HS-5 (cell line): Measurements from ENCODE around the gene BIVM.
A peak's percentile ranks its signal among the peaks of the same experiment; 100 is the strongest.
"Not testable (repeated sequence)": the region's sequence is repeated elsewhere in the genome, so short reads cannot be mapped to it uniquely, and the experiment has no call there.

Source experiments
- DNase-seq: peaks from one replicate; pipeline ENCODE4 v3.0.0-alpha.2; 2012; ENCODE audit warnings: low read depth

Gene BIVM

GRCh38 chr13:102798581-102799425 is at the start of gene BIVM, which contains the start of gene POGLUT2:
TSS of gene BIVM (plus strand) at chr13:102799119. CDS start at chr13:102807268, 8,149 bp downstream.
TSS of gene POGLUT2 (minus strand) at chr13:102798976. CDS start at chr13:102798670, 306 bp downstream.
- peak; percentile 58 for DNase-seq

- DNase-seq, result no peak
These were observed 47.0 kb upstream of the BIVM start for GRCh38 chr13:102751886-102752285.

- no peak for DNase-seq
These were observed 41.9 kb upstream of the BIVM start for GRCh38 chr13:102757006-102757405.

GRCh38 chr13:102758842-102759241 is 40.1 kb upstream of the BIVM start:
- no peak for DNase-seq

GRCh38 chr13:102761071-102761470 is 37.8 kb upstream of the BIVM start:
- no peak for DNase-seq

GRCh38 chr13:102763741-102764140 is 35.2 kb upstream of the BIVM start:
- no peak for DNase-seq

GRCh38 chr13:102768909-102769308 is 30.0 kb upstream of the BIVM start:
- no peak for DNase-seq

GRCh38 chr13:102769679-102770078 is 29.2 kb upstream of the BIVM start:
- no peak for DNase-seq

- DNase-seq, result no peak
These were observed 28.5 kb upstream of the BIVM start for GRCh38 chr13:102770435-102770834.

GRCh38 chr13:102771298-102772041 is 27.4 kb upstream of the BIVM start:
- DNase-seq, result no peak

GRCh38 chr13:102772042-102772425 is 26.9 kb upstream of the BIVM start:
- DNase-seq, result no peak

GRCh38 chr13:102773441-102774213 is 25.3 kb upstream of the BIVM start, which contains the start of gene TEX30:
TSS of gene TEX30 (minus strand) at chr13:102773786. CDS start at chr13:102770026, 3,760 bp downstream.
- DNase-seq, result peak; percentile 9

GRCh38 chr13:102774214-102774568 is 24.7 kb upstream of the BIVM start:
- DNase-seq, result no peak

GRCh38 chr13:102774591-102775520 is 24.1 kb upstream of the BIVM start:
- DNase-seq, result no peak

- DNase-seq, result no peak
These were observed 22.6 kb upstream of the BIVM start for GRCh38 chr13:102776271-102776670.

- no peak for DNase-seq
These were observed 21.2 kb upstream of the BIVM start for GRCh38 chr13:102777736-102778135.

- DNase-seq, result no peak
These were observed 19.3 kb upstream of the BIVM start for GRCh38 chr13:102779436-102780159.

GRCh38 chr13:102780656-102781055 is 18.3 kb upstream of the BIVM start:
- DNase-seq, result not testable (repeated sequence)

GRCh38 chr13:102781591-102781990 is 17.3 kb upstream of the BIVM start:
- DNase-seq, result no peak

- no peak for DNase-seq
These were observed 14.4 kb upstream of the BIVM start for GRCh38 chr13:102784483-102784882.

GRCh38 chr13:102788683-102789082 is 10.2 kb upstream of the BIVM start:
- no peak for DNase-seq
